IMR-90 (cell line): ENCODE measurements around the gene TSPAN17. TPM values are rescaled to one million over a fixed set of nuclear protein-coding genes. Genes with fewer than 3 reads are reported as not detected.
A peak's percentile ranks its signal among the peaks of the same experiment; 100 is the strongest.

ENCODE experiments used
- ATAC-seq: fragments of 200-7000 bp; cut with Tn5 transposase; 2 replicates; pipeline ENCODE4 v1.9.1; 2020; ENCODE audit warnings: low read depth, mild to moderate bottlenecking, moderate library complexity
- BruUV-seq: library from RNA; stranded (reverse); fragments of 400-500 nt; replicated peaks from 2 replicates; lab custom pipeline; 2021; lab: Mats Ljungman, UMichigan
- CTCF ChIA-PET: fragments of 300-600 bp; formaldehyde crosslinking; extraction: SDS; loops from one replicate; lab custom pipeline; 2021; ENCODE audit warnings: antibody characterized with exemption; lab: Yijun Ruan, JAX
- POLR2A ChIA-PET: fragments of 300-600 bp; sonication (Branson Sonifier 250); formaldehyde crosslinking; loops from one replicate; lab custom pipeline; 2022; ENCODE audit warnings: antibody characterized with exemption; ENCODE audit not compliant: unreplicated experiment; lab: Charles Lee
- DNase-seq: peaks from one replicate; pipeline ENCODE4 v3.0.0; 2013
- H2AFZ ChIP-seq: replicated peaks from 2 replicates; pipeline ENCODE3; 2013; ENCODE audit warnings: low read length, mild to moderate bottlenecking; ENCODE audit not compliant: poor library complexity
- H2AK5ac ChIP-seq: 2 replicates; pipeline ENCODE4 v1.6.1; 2013; ENCODE audit warnings: low read depth, low read length, inconsistent platforms
- H2AK9ac ChIP-seq: replicated peaks from 2 replicates; pipeline ENCODE3; 2013; ENCODE audit warnings: mild to moderate bottlenecking, low read depth, low read length, moderate library complexity; ENCODE audit not compliant: poor library complexity
- H2BK120ac ChIP-seq: 2 replicates; pipeline ENCODE4 v1.6.1; 2013; ENCODE audit warnings: low read depth, low read length, inconsistent platforms
- H2BK15ac ChIP-seq: 3 replicates; pipeline ENCODE4 v1.6.1; 2013; ENCODE audit warnings: low read depth, low read length, inconsistent platforms
- H2BK20ac ChIP-seq: 2 replicates; pipeline ENCODE4 v1.6.1; 2013; ENCODE audit warnings: low read depth, mild to moderate bottlenecking, inconsistent platforms, low read length, moderate library complexity
- H2BK5ac ChIP-seq: 2 replicates; pipeline ENCODE4 v1.6.1; 2013; ENCODE audit warnings: mild to moderate bottlenecking, low read depth, low read length, inconsistent platforms; ENCODE audit not compliant: poor library complexity, severe bottlenecking
- H3K14ac ChIP-seq: replicated peaks from 2 replicates; pipeline ENCODE4 v1.6.1; 2013; ENCODE audit warnings: low read depth, low read length, inconsistent platforms
- H3K18ac ChIP-seq: 2 replicates; pipeline ENCODE4 v1.6.1; 2013; ENCODE audit warnings: low read depth, low read length, control low read depth
- H3K23ac ChIP-seq: 2 replicates; pipeline ENCODE4 v1.6.1; 2013; ENCODE audit warnings: low read depth, low read length, inconsistent platforms
- H3K27ac ChIP-seq: 2 replicates; pipeline ENCODE4 v1.5.1; 2013; ENCODE audit warnings: mild to moderate bottlenecking, control low read depth, low read length; ENCODE audit not compliant: insufficient read depth
- H3K27me3 ChIP-seq: 2 replicates; pipeline ENCODE4 v1.6.1; 2013; ENCODE audit warnings: low read length; ENCODE audit not compliant: control insufficient read depth, insufficient read depth
- H3K36me3 ChIP-seq: 2 replicates; pipeline ENCODE4 v1.6.1; 2013; ENCODE audit warnings: low read length, mixed read lengths; ENCODE audit not compliant: control insufficient read depth, insufficient read depth
- H3K4ac ChIP-seq: 2 replicates; pipeline ENCODE4 v1.6.1; 2013; ENCODE audit warnings: low read depth, low read length, inconsistent platforms
- H3K4me1 ChIP-seq: 2 replicates; pipeline ENCODE4 v1.6.1; 2013; ENCODE audit warnings: low read length, mixed read lengths; ENCODE audit not compliant: control insufficient read depth, insufficient read depth
- H3K4me2 ChIP-seq: 2 replicates; pipeline ENCODE4 v1.6.1; 2013; ENCODE audit warnings: low read depth, mild to moderate bottlenecking, control low read depth, low read length, moderate library complexity
- H3K4me3 ChIP-seq: 2 replicates; pipeline ENCODE4 v1.5.1; 2013; ENCODE audit warnings: low read depth, mild to moderate bottlenecking, control low read depth, low read length, moderate library complexity; ENCODE audit not compliant: insufficient read depth
- H3K56ac ChIP-seq: 2 replicates; pipeline ENCODE4 v1.6.1; 2013; ENCODE audit warnings: low read length, inconsistent platforms; ENCODE audit not compliant: insufficient read depth; ENCODE audit errors: extremely low read depth
- H3K79me1 ChIP-seq, 2 experiments: 2 replicates each; pipeline ENCODE4 v1.6.1; 2013; ENCODE audit warnings: low read length in 2 of 2, inconsistent platforms in 1 of 2, low read depth in 1 of 2
- H3K9ac ChIP-seq: 2 replicates; pipeline ENCODE4 v1.6.1; 2013; ENCODE audit warnings: low read depth, low read length, control low read depth
- H3K9me1 ChIP-seq: 2 replicates; pipeline ENCODE4 v1.6.1; 2013; ENCODE audit warnings: low read length, inconsistent platforms; ENCODE audit not compliant: insufficient read depth
- H3K9me3 ChIP-seq: 2 replicates; pipeline ENCODE4 v1.6.1; 2013; ENCODE audit warnings: low read length; ENCODE audit not compliant: control insufficient read depth, insufficient read depth
- H4K20me1 ChIP-seq: 2 replicates; pipeline ENCODE4 v1.6.1; 2013; ENCODE audit warnings: low read length, inconsistent platforms; ENCODE audit not compliant: insufficient read depth
- H4K5ac ChIP-seq: 2 replicates; pipeline ENCODE4 v1.6.1; 2013; ENCODE audit warnings: mild to moderate bottlenecking, low read depth, low read length, control low read depth
- H4K8ac ChIP-seq, 2 experiments: 2 replicates each; pipeline ENCODE4 v1.6.1; 2013; ENCODE audit warnings: low read depth in 2 of 2, low read length in 2 of 2, control low read depth in 1 of 2, inconsistent platforms in 1 of 2
- H4K91ac ChIP-seq: 2 replicates; pipeline ENCODE4 v1.6.1; 2013; ENCODE audit warnings: low read depth, low read length, inconsistent platforms; ENCODE audit not compliant: insufficient read depth
- CHD1 ChIP-seq: IDR thresholded peaks from 2 replicates; pipeline ENCODE4 v1.6.1; 2012; ENCODE audit warnings: low read depth, low read length, improper control_type of control experiment
- FOS ChIP-seq: fragments of 150-350 bp; IDR thresholded peaks from 2 replicates; pipeline ENCODE4 v1.6.1; 2016; ENCODE audit warnings: low read depth, low read length
- MAFK ChIP-seq: IDR thresholded peaks from 2 replicates; pipeline ENCODE4 v1.6.1; 2012; ENCODE audit warnings: low read depth, low read length, improper control_type of control experiment
- MAZ ChIP-seq: IDR thresholded peaks from 2 replicates; pipeline ENCODE4 v1.6.1; 2012; ENCODE audit warnings: low read depth, mild to moderate bottlenecking, low read length, improper control_type of control experiment, moderate library complexity, borderline replicate concordance
- MXI1 ChIP-seq: IDR thresholded peaks from 2 replicates; pipeline ENCODE4 v1.6.1; 2012; ENCODE audit warnings: low read depth, mild to moderate bottlenecking, low read length, moderate library complexity, borderline replicate concordance
- NFE2L2 ChIP-seq: fragments of 150-350 bp; IDR thresholded peaks from 2 replicates; pipeline ENCODE4 v1.6.1; 2016; ENCODE audit warnings: low read depth, mild to moderate bottlenecking, low read length
- POLR2A ChIP-seq: IDR thresholded peaks from 2 replicates; pipeline ENCODE4 v1.6.1; 2012; ENCODE audit warnings: mild to moderate bottlenecking, low read depth, low read length
- RAD21 ChIP-seq: IDR thresholded peaks from 2 replicates; pipeline ENCODE4 v1.6.1; 2012; ENCODE audit warnings: low read length, improper control_type of control experiment
- RCOR1 ChIP-seq: IDR thresholded peaks from 2 replicates; pipeline ENCODE4 v1.6.1; 2012; ENCODE audit warnings: mild to moderate bottlenecking, low read length, improper control_type of control experiment; ENCODE audit not compliant: insufficient replicate concordance
- SMC3 ChIP-seq: fragments of 150-350 bp; IDR thresholded peaks from 2 replicates; pipeline ENCODE4 v1.6.1; 2016; ENCODE audit warnings: low read depth, mild to moderate bottlenecking, antibody characterized with exemption, low read length, moderate library complexity
- USF2 ChIP-seq: fragments of 150-350 bp; IDR thresholded peaks from 2 replicates; pipeline ENCODE4 v1.6.1; 2017; ENCODE audit warnings: mild to moderate bottlenecking, antibody characterized with exemption, low read length, low read depth
- WGBS, 2 experiments: methylation state at CpG; one replicate each; pipeline versions ENCODE4 v1.1.5 to v1.1.7; 2013; ENCODE audit warnings: missing lambda C conversion rate in 2 of 2; ENCODE audit not compliant: insufficient read length in 1 of 2; ENCODE audit errors: extremely low coverage in 2 of 2; 5-methylcytosine and 5-hydroxymethylcytosine counted together
- dilution Hi-C: fragments of 300-500 bp; cut with HindIII; formaldehyde crosslinking; loops from one replicate; pipeline ENCODE4 v1.14.3; 2018; ENCODE audit warnings: low sequenced_read_pairs; ENCODE audit not compliant: unreplicated experiment
- in situ Hi-C: fragments of 300-500 bp; cut with MboI; formaldehyde crosslinking; loops from 3 replicates; pipeline ENCODE4 v1.14.3; 2019; ENCODE audit warnings: low sequenced_read_pairs, inconsistent platforms, mixed read lengths
- intact Hi-C: fragments of 100-400 bp; cut with micrococcal nuclease; formaldehyde crosslinking; loops from 2 replicates; pipeline ENCODE4 v1.10.0; 2022
- polyA plus RNA-seq, 3 experiments: library from polyadenylated mRNA; depleted of rRNA; stranded (reverse); fragments of >200 nt; gene quantifications; 2 replicates each; pipeline ENCODE4 v1.2.3, GENCODE V29; 2012; ENCODE audit warnings: low replicate concordance in 1 of 3
- total RNA-seq: library from RNA; depleted of rRNA; stranded (reverse); fragments of >200 nt; gene quantifications from 2 replicates; pipeline ENCODE4 v1.2.3, GENCODE V29; 2012
- TF ChIP-seq, protein P1 (sequence below): conservative IDR thresholded peaks from 2 replicates; pipeline ENCODE4 v1.5.1; 2012; ENCODE audit warnings: mild to moderate bottlenecking, low read depth, low read length, improper control_type of control experiment
- TF ChIP-seq, protein P2 (sequence below): fragments of 150-350 bp; IDR thresholded peaks from 2 replicates; pipeline ENCODE4 v1.6.1; 2016; ENCODE audit warnings: low read depth, mild to moderate bottlenecking, low read length, moderate library complexity, borderline replicate concordance

TSPAN17 gene
- total and polyA plus RNA-seq, 2 of the 4 experiments (the other 2 are of a cell fraction) = 34.2 to 41.6 TPM

DNA sequence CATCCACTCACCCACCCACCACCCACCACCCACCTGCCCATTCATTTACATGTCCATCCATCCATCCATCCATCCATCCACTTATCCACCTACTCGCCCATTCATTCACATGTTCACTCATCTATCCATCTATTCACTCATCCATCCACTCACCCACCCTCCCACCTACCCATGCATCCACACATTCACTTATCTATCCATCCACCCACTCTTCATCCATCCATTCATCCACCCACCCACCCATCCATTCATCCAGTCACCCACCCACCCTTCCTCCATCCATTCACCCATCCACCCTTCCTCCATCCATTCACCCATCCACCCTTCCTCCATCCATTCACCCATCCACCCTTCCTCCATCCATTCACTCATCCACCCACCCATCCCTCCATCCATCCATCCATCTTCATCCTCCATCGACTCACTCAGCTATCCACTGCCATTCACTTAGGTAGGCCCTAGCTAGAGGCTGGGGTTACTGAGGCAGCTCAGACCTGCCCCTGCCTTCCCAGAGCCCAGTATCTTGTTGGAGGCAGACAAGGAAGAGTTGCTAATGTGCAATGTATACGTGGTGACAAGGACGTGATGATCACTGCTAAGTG lies 12.7 kb downstream of the TSPAN17 start:
- dilution Hi-C loops = no loop called here
- POLR2A ChIA-PET = no interaction called here

More for the DNA sequence above, 12.7 kb downstream of the TSPAN17 start:
- Histone ChIP-seq H3K4me1 (no peaks in the 10 kb centered on the region), H2AK9ac (peak overlapping the region; percentile 34), H3K18ac (no peak overlapping the region), H4K8ac (no peak overlapping the region), H2BK120ac (no peak overlapping the region), H3K36me3 (peaks cover 4% of the 10 kb centered on the region; the same call in 1 of the 2 replicates), H3K79me1 (no peaks in the 10 kb centered on the region), H2BK20ac (no peak overlapping the region), H4K5ac (no peak overlapping the region), H3K56ac (no peak overlapping the region), H3K27me3 (peaks cover 11% of the 10 kb centered on the region), H3K23ac (no peak overlapping the region), H3K9me3 (no peaks in the 10 kb centered on the region), H2AK5ac (no peak overlapping the region), H4K20me1 (peaks cover 7% of the 10 kb centered on the region), H3K9me1 (peaks cover 3% of the 10 kb centered on the region; the same call in 1 of the 2 replicates), H3K9ac (no peak overlapping the region), H4K91ac (no peak overlapping the region), H2BK5ac (no peak overlapping the region), H3K27ac (no peak overlapping the region), H2AFZ (no peak overlapping the region), H2BK15ac (no peak overlapping the region), H3K4me3 (no peak overlapping the region), H3K4ac (no peak overlapping the region), H3K14ac (no peak overlapping the region), H3K4me2 (no peak overlapping the region)
- BruUV-seq = no TSS peak
- CTCF ChIA-PET = interaction anchor here (0.6 to 1.4 kb wide), 19 partner anchors 8 to 930 kb away, joined by 3 to 13 read pairs (median 4); partner anchors contain the start of genes EIF4E1B, SNCB and TSPAN17
- TF ChIP-seq MAZ = no peak
- no peak for TF ChIP-seq MXI1
- no peak for TF ChIP-seq RCOR1
- no peak for TF ChIP-seq RAD21
- TF ChIP-seq FOS = no peak
- TF ChIP-seq, protein P1, sequence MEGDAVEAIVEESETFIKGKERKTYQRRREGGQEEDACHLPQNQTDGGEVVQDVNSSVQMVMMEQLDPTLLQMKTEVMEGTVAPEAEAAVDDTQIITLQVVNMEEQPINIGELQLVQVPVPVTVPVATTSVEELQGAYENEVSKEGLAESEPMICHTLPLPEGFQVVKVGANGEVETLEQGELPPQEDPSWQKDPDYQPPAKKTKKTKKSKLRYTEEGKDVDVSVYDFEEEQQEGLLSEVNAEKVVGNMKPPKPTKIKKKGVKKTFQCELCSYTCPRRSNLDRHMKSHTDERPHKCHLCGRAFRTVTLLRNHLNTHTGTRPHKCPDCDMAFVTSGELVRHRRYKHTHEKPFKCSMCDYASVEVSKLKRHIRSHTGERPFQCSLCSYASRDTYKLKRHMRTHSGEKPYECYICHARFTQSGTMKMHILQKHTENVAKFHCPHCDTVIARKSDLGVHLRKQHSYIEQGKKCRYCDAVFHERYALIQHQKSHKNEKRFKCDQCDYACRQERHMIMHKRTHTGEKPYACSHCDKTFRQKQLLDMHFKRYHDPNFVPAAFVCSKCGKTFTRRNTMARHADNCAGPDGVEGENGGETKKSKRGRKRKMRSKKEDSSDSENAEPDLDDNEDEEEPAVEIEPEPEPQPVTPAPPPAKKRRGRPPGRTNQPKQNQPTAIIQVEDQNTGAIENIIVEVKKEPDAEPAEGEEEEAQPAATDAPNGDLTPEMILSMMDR = no peak
- TF ChIP-seq, protein P2, sequence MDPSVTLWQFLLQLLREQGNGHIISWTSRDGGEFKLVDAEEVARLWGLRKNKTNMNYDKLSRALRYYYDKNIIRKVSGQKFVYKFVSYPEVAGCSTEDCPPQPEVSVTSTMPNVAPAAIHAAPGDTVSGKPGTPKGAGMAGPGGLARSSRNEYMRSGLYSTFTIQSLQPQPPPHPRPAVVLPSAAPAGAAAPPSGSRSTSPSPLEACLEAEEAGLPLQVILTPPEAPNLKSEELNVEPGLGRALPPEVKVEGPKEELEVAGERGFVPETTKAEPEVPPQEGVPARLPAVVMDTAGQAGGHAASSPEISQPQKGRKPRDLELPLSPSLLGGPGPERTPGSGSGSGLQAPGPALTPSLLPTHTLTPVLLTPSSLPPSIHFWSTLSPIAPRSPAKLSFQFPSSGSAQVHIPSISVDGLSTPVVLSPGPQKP = no peak
- TF ChIP-seq NFE2L2 = no peak
- TF ChIP-seq CHD1 = no peak
- TF ChIP-seq MAFK = no peak
- TF ChIP-seq USF2 = no peak
- no peak for TF ChIP-seq SMC3
- TF ChIP-seq POLR2A = no peak
- in situ Hi-C loops (no loop called here), intact Hi-C loops (loop anchor here (2.0 to 10.0 kb wide), 2 partner anchors 155 to 299 kb away; partner anchors contain the start of gene UNC5A)
- DNase-seq = no peak
- ATAC-seq = no peak
- WGBS, 2 experiments = 42% methylated on average over 3 of the region's 4 CpGs; no CpG with 5 or more reads in 1 of the 2 experiments
